Neural progenitor cell (in vitro differentiated cells): Measurements from ENCODE around the gene LMF2. TPM values are rescaled to one million over a fixed set of nuclear protein-coding genes. Genes with fewer than 3 reads are reported as not detected.

ENCODE experiments used
- DNase-seq: peaks from one replicate; pipeline ENCODE4 v3.0.0-alpha.2; 2016; ENCODE audit warnings: low spot score
- H2AFZ ChIP-seq: fragments of 200-600 bp; sonication (generic); replicated peaks from 2 replicates; pipeline ENCODE4 v1.6.1; 2016; ENCODE audit warnings: antibody characterized with exemption
- H3F3A ChIP-seq: fragments of 200-600 bp; sonication (generic); 2 replicates; pipeline ENCODE4 v1.6.1; 2016; ENCODE audit warnings: antibody characterized with exemption, low read depth
- H3K27ac ChIP-seq: fragments of 200-600 bp; sonication (generic); 2 replicates; pipeline ENCODE4 v1.5.1; 2016; ENCODE audit warnings: mild to moderate bottlenecking
- H3K27me3 ChIP-seq: fragments of 200-600 bp; sonication (generic); 2 replicates; pipeline ENCODE4 v1.6.1; 2016; ENCODE audit warnings: mild to moderate bottlenecking, moderate library complexity
- H3K36me3 ChIP-seq: fragments of 200-600 bp; sonication (generic); 2 replicates; pipeline ENCODE4 v1.5.1; 2016
- H3K4me1 ChIP-seq: fragments of 200-600 bp; sonication (generic); 2 replicates; pipeline ENCODE4 v1.6.1; 2016; ENCODE audit warnings: mixed run types
- H3K4me2 ChIP-seq: fragments of 200-600 bp; sonication (generic); 2 replicates; pipeline ENCODE4 v1.6.1; 2016
- H3K4me3 ChIP-seq: fragments of 200-600 bp; sonication (generic); 2 replicates; pipeline ENCODE4 v1.5.1; 2016
- H3K79me2 ChIP-seq: fragments of 200-600 bp; sonication (generic); 2 replicates; pipeline ENCODE4 v1.6.1; 2016; ENCODE audit warnings: low read depth
- H3K9ac ChIP-seq: fragments of 200-600 bp; sonication (generic); 2 replicates; pipeline ENCODE4 v1.6.1; 2016
- H3K9me3 ChIP-seq: fragments of 200-600 bp; sonication (generic); 2 replicates; pipeline ENCODE4 v1.5.1; 2016; ENCODE audit warnings: low read depth
- H4K20me1 ChIP-seq: fragments of 200-600 bp; sonication (generic); 2 replicates; pipeline ENCODE4 v1.6.1; 2016; ENCODE audit warnings: low read depth
- H3K27ac Mint-ChIP-seq: 3 replicates; pipeline ENCODE4 v1.8.0; 2021; ENCODE audit warnings: mixed read lengths
- H3K27me3 Mint-ChIP-seq: 2 replicates; pipeline ENCODE4 v1.8.0; 2022; ENCODE audit warnings: low read depth, mild to moderate bottlenecking, inconsistent platforms, moderate library complexity, mixed read lengths; ENCODE audit not compliant: insufficient read depth
- H3K36me3 Mint-ChIP-seq: 3 replicates; pipeline ENCODE4 v1.8.0; 2021; ENCODE audit warnings: mixed read lengths
- H3K4me1 Mint-ChIP-seq: 3 replicates; pipeline ENCODE4 v1.8.0; 2021; ENCODE audit warnings: mixed read lengths
- H3K4me3 Mint-ChIP-seq: 3 replicates; pipeline ENCODE4 v1.8.0; 2021; ENCODE audit warnings: mild to moderate bottlenecking, moderate library complexity, mixed read lengths
- H3K9me3 Mint-ChIP-seq: 3 replicates; pipeline ENCODE4 v1.8.0; 2020; ENCODE audit warnings: mixed read lengths
- EZH2 ChIP-seq: fragments of 200-600 bp; sonication (generic); IDR thresholded peaks from 2 replicates; pipeline ENCODE4 v1.6.1; 2017; ENCODE audit warnings: antibody characterized with exemption, mild to moderate bottlenecking, moderate library complexity
- EZH2phosphoT487 ChIP-seq: fragments of 200-600 bp; sonication (generic); IDR thresholded peaks from 2 replicates; pipeline ENCODE4 v1.6.1; 2017; ENCODE audit warnings: antibody characterized with exemption
- total RNA-seq: library from RNA; depleted of rRNA; stranded (reverse); fragments of >200 nt; gene quantifications from 2 replicates; pipeline ENCODE4 v1.2.3, GENCODE V29; 2015; ENCODE audit warnings: low replicate concordance
- TF ChIP-seq, protein P1 (sequence below): fragments of 200-600 bp; sonication (generic); IDR thresholded peaks from 2 replicates; pipeline ENCODE4 v1.5.1; 2017; ENCODE audit warnings: antibody characterized with exemption, mild to moderate bottlenecking

LMF2 gene
- total RNA-seq, 1 donor from 2014 or later: 7.1 TPM

DNA sequence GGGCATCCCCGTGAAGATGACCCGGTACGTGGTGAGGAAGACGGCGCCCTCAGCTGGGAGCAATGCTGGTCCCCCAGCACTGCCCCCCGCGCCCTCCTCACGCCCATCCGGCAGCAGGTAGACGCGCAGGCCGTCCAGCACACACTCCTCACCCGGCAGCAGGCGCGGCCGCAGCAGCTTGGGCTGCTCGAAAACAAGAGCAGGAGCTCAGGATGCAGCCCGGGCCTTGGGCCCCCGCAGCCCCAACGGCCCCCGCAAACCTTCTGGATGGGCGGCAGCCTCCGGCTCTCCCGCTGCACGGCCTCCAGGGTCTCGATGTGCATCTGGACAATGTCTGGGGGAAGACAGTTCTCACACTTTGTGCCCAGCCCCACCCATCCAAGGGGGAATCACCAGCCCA is 46.0 kb downstream of the LMF2 start:
- Mint-ChIP-seq H3K4me1 (no peaks in the 10 kb centered on the region), H3K4me3 (no peak overlapping the region), H3K9me3 (no peaks in the 10 kb centered on the region), H3K27me3 (peaks cover 3% of the 10 kb centered on the region), H3K27ac (no peak overlapping the region), H3K36me3 (peaks cover 15% of the 10 kb centered on the region)
- Histone ChIP-seq H3K79me2 (no peaks in the 10 kb centered on the region), H3K9ac (no peak overlapping the region), H3K27me3 (no peaks in the 10 kb centered on the region), H3K9me3 (no peaks in the 10 kb centered on the region), H3K4me2 (no peak overlapping the region), H4K20me1 (peaks cover 5% of the 10 kb centered on the region), H3F3A (no peaks in the 10 kb centered on the region), H3K4me1 (no peaks in the 10 kb centered on the region), H3K27ac (no peak overlapping the region), H3K4me3 (no peak overlapping the region), H2AFZ (no peak overlapping the region), H3K36me3 (no peaks in the 10 kb centered on the region)
- no peak for TF ChIP-seq EZH2phosphoT487
- no peak for TF ChIP-seq EZH2
- DNase-seq: no peak

- Mint-ChIP-seq H3K27me3 (peaks cover 3% of the 10 kb centered on the region), H3K4me1 (no peaks in the 10 kb centered on the region), H3K36me3 (peaks cover 13% of the 10 kb centered on the region), H3K9me3 (no peaks in the 10 kb centered on the region), H3K4me3 (no peak overlapping the region), H3K27ac (no peak overlapping the region)
- Histone ChIP-seq H3K9me3 (no peaks in the 10 kb centered on the region), H3K79me2 (no peaks in the 10 kb centered on the region), H3F3A (no peaks in the 10 kb centered on the region), H2AFZ (no peak overlapping the region), H4K20me1 (peaks cover 5% of the 10 kb centered on the region), H3K36me3 (no peaks in the 10 kb centered on the region), H3K9ac (no peak overlapping the region), H3K27ac (no peak overlapping the region), H3K27me3 (no peaks in the 10 kb centered on the region), H3K4me2 (no peak overlapping the region), H3K4me3 (no peak overlapping the region), H3K4me1 (no peaks in the 10 kb centered on the region)
- TF ChIP-seq EZH2phosphoT487 (no peak), EZH2 (no peak)
- TF ChIP-seq, protein P1, sequence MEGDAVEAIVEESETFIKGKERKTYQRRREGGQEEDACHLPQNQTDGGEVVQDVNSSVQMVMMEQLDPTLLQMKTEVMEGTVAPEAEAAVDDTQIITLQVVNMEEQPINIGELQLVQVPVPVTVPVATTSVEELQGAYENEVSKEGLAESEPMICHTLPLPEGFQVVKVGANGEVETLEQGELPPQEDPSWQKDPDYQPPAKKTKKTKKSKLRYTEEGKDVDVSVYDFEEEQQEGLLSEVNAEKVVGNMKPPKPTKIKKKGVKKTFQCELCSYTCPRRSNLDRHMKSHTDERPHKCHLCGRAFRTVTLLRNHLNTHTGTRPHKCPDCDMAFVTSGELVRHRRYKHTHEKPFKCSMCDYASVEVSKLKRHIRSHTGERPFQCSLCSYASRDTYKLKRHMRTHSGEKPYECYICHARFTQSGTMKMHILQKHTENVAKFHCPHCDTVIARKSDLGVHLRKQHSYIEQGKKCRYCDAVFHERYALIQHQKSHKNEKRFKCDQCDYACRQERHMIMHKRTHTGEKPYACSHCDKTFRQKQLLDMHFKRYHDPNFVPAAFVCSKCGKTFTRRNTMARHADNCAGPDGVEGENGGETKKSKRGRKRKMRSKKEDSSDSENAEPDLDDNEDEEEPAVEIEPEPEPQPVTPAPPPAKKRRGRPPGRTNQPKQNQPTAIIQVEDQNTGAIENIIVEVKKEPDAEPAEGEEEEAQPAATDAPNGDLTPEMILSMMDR: no peak
- DNase-seq: no peak
Observed at GRCh38 chr22:50460938-50461337, 46.6 kb downstream of the LMF2 start.

DNA sequence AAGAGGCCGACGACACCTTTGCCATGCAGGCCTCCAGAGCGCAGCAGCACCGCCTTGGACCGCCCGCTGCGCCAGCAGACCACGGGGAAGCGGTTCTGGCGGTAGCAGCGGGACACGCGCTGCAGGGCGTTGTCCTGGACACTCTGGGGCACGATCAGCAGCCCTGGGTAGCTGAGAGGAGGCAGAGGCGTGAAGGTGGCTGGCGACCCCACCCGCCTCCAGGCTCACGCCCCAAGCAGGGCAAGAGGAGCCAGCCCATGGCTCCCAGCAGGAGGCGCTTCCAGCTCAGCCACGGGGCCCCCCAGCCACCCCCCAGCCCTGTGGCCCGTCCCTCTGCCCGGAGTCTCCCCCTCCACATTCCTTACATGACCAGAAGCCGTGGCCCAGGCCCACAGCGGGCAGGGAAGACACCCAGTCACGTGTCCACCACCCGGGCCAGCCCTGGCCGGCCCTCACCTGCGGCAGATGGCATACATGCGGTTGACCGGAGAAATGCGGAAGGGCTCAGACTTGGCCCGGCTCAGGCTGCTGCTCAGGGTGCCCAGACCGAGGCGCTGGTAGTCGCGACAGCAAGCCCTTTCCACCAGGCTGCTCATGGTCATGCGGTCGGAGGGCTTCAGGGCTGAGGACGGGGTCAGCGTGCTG is 47.9 kb downstream of the LMF2 start:
- H3K27ac ChIP-seq: no peak overlapping the region
- H3F3A ChIP-seq: no peaks in the 10 kb centered on the region
- no peaks in the 10 kb centered on the region for H3K4me1 ChIP-seq
- peaks cover 5% of the 10 kb centered on the region for H4K20me1 ChIP-seq
- no peak overlapping the region for H3K9ac ChIP-seq
- no peak overlapping the region for H2AFZ ChIP-seq
- no peaks in the 10 kb centered on the region for H3K27me3 ChIP-seq
- no peaks in the 10 kb centered on the region for H3K4me1 Mint-ChIP-seq
- no peak overlapping the region for H3K4me3 Mint-ChIP-seq
- no peaks in the 10 kb centered on the region for H3K79me2 ChIP-seq
- peaks cover 3% of the 10 kb centered on the region for H3K27me3 Mint-ChIP-seq
- no peak overlapping the region for H3K27ac Mint-ChIP-seq
- H3K36me3 ChIP-seq: no peaks in the 10 kb centered on the region
- H3K36me3 Mint-ChIP-seq: peaks cover 15% of the 10 kb centered on the region
- H3K9me3 ChIP-seq: no peaks in the 10 kb centered on the region
- DNase-seq: no peak
- H3K9me3 Mint-ChIP-seq: no peaks in the 10 kb centered on the region
- H3K4me3 ChIP-seq: no peak overlapping the region
- TF ChIP-seq EZH2phosphoT487 (no peak), EZH2 (no peak)
- TF ChIP-seq, protein P1: no peak
- H3K4me2 ChIP-seq: no peak overlapping the region

GRCh38 chr22:50459016-50459415 is 48.5 kb downstream of the LMF2 start:
- no peaks in the 10 kb centered on the region for H3K9me3 Mint-ChIP-seq
- no peaks in the 10 kb centered on the region for H3K4me1 ChIP-seq
- no peak overlapping the region for H3K4me3 ChIP-seq
- peaks cover 2% of the 10 kb centered on the region for H3K27me3 Mint-ChIP-seq
- H3K79me2 ChIP-seq: no peaks in the 10 kb centered on the region
- no peaks in the 10 kb centered on the region for H3K27me3 ChIP-seq
- TF ChIP-seq EZH2 (no peak), EZH2phosphoT487 (no peak)
- TF ChIP-seq, protein P1: no peak
- no peak for DNase-seq
- H3K27ac Mint-ChIP-seq: no peak overlapping the region
- H3K36me3 ChIP-seq: no peaks in the 10 kb centered on the region
- no peaks in the 10 kb centered on the region for H3K9me3 ChIP-seq
- no peak overlapping the region for H3K9ac ChIP-seq
- peaks cover 5% of the 10 kb centered on the region for H4K20me1 ChIP-seq
- H3K4me3 Mint-ChIP-seq: no peak overlapping the region
- peaks cover 15% of the 10 kb centered on the region for H3K36me3 Mint-ChIP-seq
- no peak overlapping the region for H3K27ac ChIP-seq
- H3F3A ChIP-seq: no peaks in the 10 kb centered on the region
- H3K4me2 ChIP-seq: no peak overlapping the region
- no peaks in the 10 kb centered on the region for H3K4me1 Mint-ChIP-seq
- no peak overlapping the region for H2AFZ ChIP-seq
